GM12874 (cell line): ENCODE data around the gene SLC22A14.

Source experiments
- TF ChIP-seq, protein P1 (sequence below): IDR thresholded peaks from 2 replicates; pipeline ENCODE4 v1.5.1; 2011; ENCODE audit warnings: low read depth, mild to moderate bottlenecking, control low read depth, low read length, moderate library complexity; ENCODE audit not compliant: insufficient read depth

The SLC22A14 gene

DNA sequence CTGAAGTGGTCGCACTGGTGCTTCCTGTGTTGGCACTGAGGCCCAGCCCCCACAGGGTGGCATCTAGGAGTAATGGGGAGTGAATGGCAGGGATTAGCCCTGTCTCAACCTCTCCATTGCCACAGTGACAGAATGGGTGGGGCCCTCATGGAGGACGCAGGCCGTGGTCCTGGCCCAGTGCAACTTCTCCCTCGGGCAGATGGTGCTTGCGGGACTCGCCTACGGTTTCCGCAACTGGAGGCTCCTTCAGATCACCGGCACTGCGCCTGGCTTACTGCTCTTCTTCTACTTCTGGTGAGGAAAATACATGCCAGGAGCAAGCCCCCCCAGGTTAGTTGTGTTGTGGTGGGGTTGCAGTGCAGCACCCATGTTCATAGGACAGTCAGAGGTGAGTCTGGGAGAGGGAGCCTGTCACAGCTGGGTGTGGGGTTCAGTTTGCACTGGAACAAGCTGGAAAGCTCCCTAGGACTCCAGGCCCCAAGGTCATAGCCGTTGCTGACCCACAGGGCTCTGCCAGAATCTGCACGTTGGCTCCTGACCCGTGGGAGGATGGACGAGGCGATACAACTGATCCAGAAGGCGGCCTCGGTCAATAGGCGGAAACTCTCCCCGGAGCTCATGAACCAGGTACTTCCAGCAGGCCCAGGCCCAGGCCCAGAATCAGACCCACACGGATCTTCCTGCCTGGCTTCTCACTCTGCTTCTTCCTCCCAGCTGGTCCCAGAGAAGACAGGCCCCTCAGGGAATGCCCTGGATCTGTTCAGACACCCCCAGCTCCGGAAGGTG, 7.0 kb upstream of the SLC22A14 start:
- TF ChIP-seq, protein P1, sequence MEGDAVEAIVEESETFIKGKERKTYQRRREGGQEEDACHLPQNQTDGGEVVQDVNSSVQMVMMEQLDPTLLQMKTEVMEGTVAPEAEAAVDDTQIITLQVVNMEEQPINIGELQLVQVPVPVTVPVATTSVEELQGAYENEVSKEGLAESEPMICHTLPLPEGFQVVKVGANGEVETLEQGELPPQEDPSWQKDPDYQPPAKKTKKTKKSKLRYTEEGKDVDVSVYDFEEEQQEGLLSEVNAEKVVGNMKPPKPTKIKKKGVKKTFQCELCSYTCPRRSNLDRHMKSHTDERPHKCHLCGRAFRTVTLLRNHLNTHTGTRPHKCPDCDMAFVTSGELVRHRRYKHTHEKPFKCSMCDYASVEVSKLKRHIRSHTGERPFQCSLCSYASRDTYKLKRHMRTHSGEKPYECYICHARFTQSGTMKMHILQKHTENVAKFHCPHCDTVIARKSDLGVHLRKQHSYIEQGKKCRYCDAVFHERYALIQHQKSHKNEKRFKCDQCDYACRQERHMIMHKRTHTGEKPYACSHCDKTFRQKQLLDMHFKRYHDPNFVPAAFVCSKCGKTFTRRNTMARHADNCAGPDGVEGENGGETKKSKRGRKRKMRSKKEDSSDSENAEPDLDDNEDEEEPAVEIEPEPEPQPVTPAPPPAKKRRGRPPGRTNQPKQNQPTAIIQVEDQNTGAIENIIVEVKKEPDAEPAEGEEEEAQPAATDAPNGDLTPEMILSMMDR, result no peak

DNA sequence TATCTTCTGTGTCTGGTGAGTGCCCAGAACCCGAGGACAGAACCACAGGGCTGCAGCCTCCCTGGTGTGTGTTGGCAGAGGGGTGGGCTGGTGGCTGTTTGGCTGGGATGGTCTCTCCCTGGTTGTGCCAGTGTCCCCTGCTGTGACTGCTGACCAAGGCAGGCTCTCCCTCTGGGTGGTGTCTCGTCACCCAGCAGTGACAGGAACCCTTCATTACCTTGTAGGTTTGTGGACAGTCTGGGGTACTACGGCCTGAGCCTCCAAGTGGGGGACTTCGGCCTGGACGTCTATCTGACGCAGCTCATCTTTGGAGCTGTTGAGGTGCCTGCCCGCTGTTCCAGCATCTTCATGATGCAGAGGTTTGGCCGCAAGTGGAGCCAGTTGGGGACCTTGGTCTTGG, 6.4 kb upstream of the SLC22A14 start:
- TF ChIP-seq, protein P1, result no peak

DNA sequence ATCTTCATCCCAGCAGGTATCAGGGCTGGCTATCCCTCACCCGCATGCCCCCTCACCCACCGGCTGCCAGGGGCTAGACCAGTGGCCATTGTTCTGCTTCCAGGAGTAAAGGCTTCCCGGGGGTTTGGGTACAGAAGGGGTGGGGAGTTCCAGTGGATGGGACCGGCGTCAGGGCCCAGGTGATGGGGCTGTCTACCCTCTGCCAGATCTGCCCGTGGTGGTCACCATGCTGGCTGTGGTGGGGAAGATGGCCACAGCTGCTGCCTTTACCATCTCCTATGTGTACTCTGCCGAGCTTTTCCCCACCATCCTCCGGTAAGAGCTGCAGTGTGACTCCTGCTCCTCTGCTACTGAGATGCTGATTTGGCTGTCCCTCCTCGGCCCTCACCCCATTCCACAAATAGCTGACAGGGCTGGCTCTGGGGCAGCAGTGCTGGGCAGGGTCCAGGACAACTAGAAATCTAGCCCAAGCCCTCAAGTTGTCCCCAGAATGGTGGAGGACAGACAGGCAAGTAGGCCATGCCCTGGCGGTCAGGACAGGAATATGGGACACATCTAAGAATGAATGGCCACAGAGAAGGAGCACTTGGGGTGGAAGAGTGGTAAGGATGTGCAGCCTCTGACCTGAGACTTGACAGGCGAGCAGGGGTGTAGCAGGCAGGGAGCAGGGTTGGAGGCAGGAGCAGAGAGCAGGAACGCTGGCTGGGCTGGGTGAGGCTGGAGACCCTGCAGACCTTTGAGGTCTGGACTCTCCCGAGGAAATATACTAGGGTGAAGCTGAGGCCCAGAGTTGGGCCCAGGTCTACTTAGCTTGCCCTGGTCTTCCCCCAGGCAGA, 5.8 kb upstream of the SLC22A14 start:
- TF ChIP-seq, protein P1, result no peak

DNA sequence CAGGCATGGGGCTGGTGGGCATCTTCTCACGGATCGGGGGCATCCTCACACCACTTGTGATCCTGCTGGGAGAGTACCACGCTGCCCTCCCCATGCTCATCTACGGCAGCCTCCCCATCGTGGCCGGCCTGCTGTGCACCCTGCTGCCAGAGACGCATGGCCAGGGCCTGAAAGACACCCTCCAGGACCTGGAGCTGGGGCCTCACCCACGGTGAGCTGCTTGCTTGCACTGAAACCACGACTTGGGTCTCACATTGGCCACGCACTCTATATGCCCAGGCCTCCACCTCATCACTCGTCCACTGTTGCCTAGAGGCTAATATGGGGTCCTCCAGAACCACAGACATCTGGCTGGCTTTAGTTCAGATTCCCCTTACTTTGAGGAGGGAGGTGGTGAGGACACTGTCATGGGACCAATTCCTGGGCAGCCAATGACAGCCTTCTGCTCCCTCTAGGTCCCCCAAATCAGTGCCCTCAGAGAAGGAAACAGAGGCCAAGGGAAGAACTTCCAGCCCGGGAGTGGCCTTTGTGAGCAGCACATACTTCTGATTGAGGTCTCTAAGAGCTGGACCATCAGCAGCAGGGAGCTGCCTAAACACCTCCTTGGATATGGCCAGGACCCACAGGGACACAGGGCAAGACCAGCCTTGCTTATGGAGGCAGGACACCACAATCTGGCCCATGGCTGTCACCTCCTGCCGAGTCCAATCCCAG, 5.0 kb upstream of the SLC22A14 start:
- TF ChIP-seq, protein P1, result no peak

DNA sequence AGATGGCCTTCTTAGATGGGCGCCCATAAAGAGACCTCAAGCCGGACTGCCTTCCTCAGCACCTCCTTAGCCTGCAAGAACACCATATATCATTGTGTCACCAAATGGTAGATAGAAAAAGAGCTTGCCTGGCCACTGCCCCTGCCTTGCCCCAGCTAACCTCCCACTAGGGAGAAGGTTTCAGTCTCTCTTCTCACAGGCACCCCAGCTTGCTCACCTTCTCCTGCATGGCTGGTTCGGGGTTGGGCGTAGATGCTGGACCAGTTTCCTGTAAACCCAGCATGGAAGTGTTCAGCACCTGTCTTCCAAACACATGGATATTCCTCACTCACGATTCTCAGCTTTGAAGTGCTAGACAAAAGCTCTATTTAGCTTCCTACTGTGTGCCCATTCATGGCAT, 3.3 kb upstream of the SLC22A14 start:
- TF ChIP-seq, protein P1, result no peak

DNA sequence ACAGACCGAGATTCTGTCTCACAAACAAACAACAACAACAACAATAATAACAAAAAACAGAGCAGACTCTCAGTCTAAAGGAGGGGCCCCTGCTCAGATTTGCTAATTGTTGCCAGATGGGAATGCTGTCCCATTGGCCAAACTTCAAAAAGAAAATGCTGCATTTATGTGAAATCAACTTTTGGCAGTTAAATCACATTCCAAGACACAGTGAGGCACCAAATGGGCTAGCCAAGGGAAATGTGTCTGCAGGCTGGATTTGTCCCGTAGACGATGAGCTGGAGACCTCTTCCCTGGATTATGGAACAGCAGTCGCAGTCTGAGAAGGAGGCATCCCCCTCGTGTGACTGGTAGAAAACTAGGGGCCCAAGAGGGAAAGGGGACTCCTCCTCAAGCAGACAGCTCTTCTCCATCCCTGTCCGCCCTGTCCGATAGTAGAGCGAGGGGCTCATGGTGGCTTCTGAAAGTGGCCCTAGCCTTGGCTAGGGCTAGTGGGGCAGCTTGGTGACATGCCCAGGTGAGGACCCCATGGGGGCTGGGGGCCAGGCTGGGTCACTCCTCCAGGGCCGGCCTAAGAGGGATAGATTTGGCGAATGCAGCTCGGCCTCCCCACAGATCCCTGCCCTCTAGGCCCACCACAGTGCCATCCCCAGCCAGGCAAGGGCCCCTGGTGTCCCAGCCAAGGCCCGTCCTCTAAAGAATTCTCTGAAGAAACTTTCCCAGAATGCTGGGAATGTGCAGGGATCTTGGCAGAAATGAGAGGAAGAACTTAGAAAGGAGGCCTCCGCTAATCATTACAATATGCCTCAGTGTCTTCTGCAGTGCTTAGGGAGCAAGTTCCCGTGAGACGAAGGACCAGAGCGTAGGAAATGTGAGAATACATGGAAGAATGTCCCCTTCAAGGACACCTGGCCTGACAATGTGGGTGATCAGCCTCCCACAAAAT, 2.0 kb downstream of the SLC22A14 start:
- TF ChIP-seq, protein P1, result no peak
